DND-41 (cell line): ENCODE results near the gene UGGT2.
"Not testable (repeated sequence)": the region's sequence is repeated elsewhere in the genome, so short reads cannot be mapped to it uniquely, and the experiment has no call there.

Experiments used
- ATAC-seq: fragments of 200-7000 bp; cut with Tn5 transposase; 3 replicates; pipeline ENCODE4 v1.9.1; 2021; ENCODE audit warnings: low read depth; ENCODE audit not compliant: insufficient read depth
- DNase-seq: peaks from one replicate; pipeline ENCODE4 v3.0.0-alpha.2; 2020
- H2AFZ ChIP-seq: 2 replicates; pipeline ENCODE4 v1.6.0; 2012; ENCODE audit warnings: low read depth, low read length
- H3K27ac ChIP-seq: 2 replicates; pipeline ENCODE4 v1.5.1; 2012; ENCODE audit warnings: low read length, inconsistent platforms
- H3K27me3 ChIP-seq: fragments of 200-600 bp; sonication (generic); 2 replicates; pipeline ENCODE4 v1.6.0; 2012; ENCODE audit warnings: low read length, mild to moderate bottlenecking, inconsistent platforms; ENCODE audit not compliant: insufficient read depth, poor library complexity
- H3K36me3 ChIP-seq: 2 replicates; pipeline ENCODE4 v1.5.1; 2012; ENCODE audit warnings: low read length, inconsistent platforms; ENCODE audit not compliant: insufficient read depth
- H3K4me1 ChIP-seq: 2 replicates; pipeline ENCODE4 v1.5.1; 2012; ENCODE audit warnings: mild to moderate bottlenecking, low read length; ENCODE audit not compliant: insufficient read depth
- H3K4me2 ChIP-seq: 2 replicates; pipeline ENCODE4 v1.6.0; 2012; ENCODE audit warnings: mild to moderate bottlenecking, moderate library complexity, low read length, inconsistent platforms; ENCODE audit not compliant: insufficient read depth
- H3K4me3 ChIP-seq, 2 experiments: fragments of 200-600 bp in 1 of 2; shearing (Covaris generic) in 1 of 2; 2 replicates each; pipeline ENCODE4 v1.5.1; 2012 to 2016; ENCODE audit warnings: inconsistent platforms in 2 of 2, low read length in 2 of 2, mild to moderate bottlenecking in 2 of 2, low read depth in 1 of 2, moderate library complexity in 1 of 2
- H3K79me2 ChIP-seq: 2 replicates; pipeline ENCODE4 v1.6.0; 2012; ENCODE audit warnings: low read length, inconsistent platforms; ENCODE audit not compliant: insufficient read depth
- H3K9ac ChIP-seq: 2 replicates; pipeline ENCODE4 v1.6.0; 2012; ENCODE audit warnings: low read depth, mild to moderate bottlenecking, inconsistent platforms, low read length, moderate library complexity
- H3K9me3 ChIP-seq: 2 replicates; pipeline ENCODE4 v1.5.1; 2012; ENCODE audit warnings: low read length, moderate library complexity, mild to moderate bottlenecking, inconsistent platforms; ENCODE audit not compliant: insufficient read depth, severe bottlenecking
- H4K20me1 ChIP-seq: 2 replicates; pipeline ENCODE4 v1.6.0; 2012; ENCODE audit warnings: low read length; ENCODE audit not compliant: insufficient read depth
- EZH2 ChIP-seq: IDR thresholded peaks from 3 replicates; pipeline ENCODE4 v1.6.1; 2012; ENCODE audit warnings: borderline replicate concordance, low read depth, mild to moderate bottlenecking, moderate library complexity, low read length, inconsistent platforms; ENCODE audit not compliant: severe bottlenecking
- TF ChIP-seq, protein P1 (sequence below): IDR thresholded peaks from 2 replicates; pipeline ENCODE4 v1.5.1; 2012; ENCODE audit warnings: borderline replicate concordance, low read length, moderate library complexity, mild to moderate bottlenecking; ENCODE audit not compliant: poor library complexity, severe bottlenecking; ENCODE audit errors: extremely low read depth

The UGGT2 gene

DNA sequence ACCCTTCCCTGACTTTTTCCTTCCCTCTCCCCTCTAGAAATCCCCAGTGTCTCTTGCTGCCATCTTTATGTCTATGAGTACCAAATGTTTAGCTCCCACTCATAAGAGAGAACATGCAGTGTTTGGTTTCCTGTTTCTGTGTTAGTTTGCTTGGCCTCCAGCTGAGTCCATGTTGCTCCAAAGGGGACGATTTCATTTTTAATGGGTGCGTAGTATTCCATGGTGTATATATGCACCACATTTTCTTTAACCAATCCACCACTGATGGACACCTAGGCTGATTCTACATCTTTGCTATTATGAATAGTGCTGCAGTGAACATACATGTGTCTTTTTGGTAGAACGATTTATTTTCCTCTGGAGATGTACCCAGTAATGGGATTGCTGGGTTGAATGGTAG, 123.8 kb downstream of the UGGT2 start:
- TF ChIP-seq EZH2 = no peak
- TF ChIP-seq, protein P1, sequence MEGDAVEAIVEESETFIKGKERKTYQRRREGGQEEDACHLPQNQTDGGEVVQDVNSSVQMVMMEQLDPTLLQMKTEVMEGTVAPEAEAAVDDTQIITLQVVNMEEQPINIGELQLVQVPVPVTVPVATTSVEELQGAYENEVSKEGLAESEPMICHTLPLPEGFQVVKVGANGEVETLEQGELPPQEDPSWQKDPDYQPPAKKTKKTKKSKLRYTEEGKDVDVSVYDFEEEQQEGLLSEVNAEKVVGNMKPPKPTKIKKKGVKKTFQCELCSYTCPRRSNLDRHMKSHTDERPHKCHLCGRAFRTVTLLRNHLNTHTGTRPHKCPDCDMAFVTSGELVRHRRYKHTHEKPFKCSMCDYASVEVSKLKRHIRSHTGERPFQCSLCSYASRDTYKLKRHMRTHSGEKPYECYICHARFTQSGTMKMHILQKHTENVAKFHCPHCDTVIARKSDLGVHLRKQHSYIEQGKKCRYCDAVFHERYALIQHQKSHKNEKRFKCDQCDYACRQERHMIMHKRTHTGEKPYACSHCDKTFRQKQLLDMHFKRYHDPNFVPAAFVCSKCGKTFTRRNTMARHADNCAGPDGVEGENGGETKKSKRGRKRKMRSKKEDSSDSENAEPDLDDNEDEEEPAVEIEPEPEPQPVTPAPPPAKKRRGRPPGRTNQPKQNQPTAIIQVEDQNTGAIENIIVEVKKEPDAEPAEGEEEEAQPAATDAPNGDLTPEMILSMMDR = no peak
- H3K27ac ChIP-seq = no peak overlapping the region
- no peaks in the 10 kb centered on the region for H3K27me3 ChIP-seq
- no peaks in the 10 kb centered on the region for H4K20me1 ChIP-seq
- H3K9me3 ChIP-seq = peaks cover 6% of the 10 kb centered on the region
- H3K4me3 ChIP-seq = no peak overlapping the region
- no peak overlapping the region for H3K4me2 ChIP-seq
- no peak for DNase-seq
- no peaks in the 10 kb centered on the region for H3K36me3 ChIP-seq
- H3K79me2 ChIP-seq = no peaks in the 10 kb centered on the region
- no peak for ATAC-seq
- H3K9ac ChIP-seq = no peak overlapping the region
- H2AFZ ChIP-seq = no peak overlapping the region
- no peaks in the 10 kb centered on the region for H3K4me1 ChIP-seq

DNA sequence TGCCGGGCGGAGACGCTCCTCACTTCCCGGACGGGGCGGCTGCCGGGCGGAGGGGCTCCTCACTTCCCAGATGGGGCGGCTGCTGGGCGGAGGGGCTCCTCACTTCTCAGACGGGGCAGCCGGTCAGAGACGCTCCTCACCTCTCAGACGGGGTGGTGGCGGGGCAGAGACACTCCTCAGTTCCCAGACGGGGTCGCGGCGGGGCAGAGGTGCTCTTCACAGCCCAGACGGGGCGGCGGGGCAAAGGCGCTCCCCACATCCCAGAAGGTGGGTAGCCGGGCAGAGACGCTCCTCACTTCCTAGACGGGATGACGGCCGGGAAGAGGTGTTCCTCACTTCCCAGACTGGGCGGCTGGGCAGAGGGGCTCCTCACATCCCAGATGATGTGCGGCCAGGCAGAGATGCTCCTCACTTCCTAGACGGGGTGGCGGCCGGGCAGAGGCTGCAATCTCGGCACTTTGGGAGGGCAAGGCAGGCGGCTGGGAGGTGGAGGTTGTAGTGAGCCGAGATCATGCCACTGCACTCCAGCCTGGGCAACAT, 124.8 kb downstream of the UGGT2 start:
- not testable (repeated sequence) for DNase-seq, H3K79me2 ChIP-seq, ATAC-seq, H4K20me1 ChIP-seq, H3K9me3 ChIP-seq, H3K4me1 ChIP-seq, H3K4me2 ChIP-seq, H3K27me3 ChIP-seq, H3K4me3 ChIP-seq, H2AFZ ChIP-seq, H3K36me3 ChIP-seq, H3K27ac ChIP-seq, H3K9ac ChIP-seq

DNA sequence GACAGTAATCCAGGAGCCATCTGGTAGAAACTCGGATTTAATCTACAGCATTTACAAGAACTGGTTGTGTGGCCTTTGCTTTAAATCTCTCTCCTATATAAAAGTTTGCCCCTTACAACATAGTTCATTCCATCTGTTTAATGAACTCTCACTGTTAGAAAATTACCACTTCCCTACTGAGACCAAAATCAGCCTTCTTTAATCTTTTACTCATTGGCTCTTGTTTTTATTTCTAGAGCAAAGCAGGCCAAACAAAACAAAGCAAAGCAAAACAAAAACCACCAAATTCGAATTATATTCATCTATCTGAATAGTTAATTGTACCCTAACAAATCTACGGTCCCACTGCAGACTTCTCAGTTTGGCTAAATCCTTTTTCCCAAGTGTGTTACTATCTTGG, 127.0 kb downstream of the UGGT2 start:
- no peaks in the 10 kb centered on the region for H3K4me1 ChIP-seq
- no peaks in the 10 kb centered on the region for H4K20me1 ChIP-seq
- H3K4me3 ChIP-seq = no peak overlapping the region
- peaks cover 6% of the 10 kb centered on the region for H3K9me3 ChIP-seq
- H3K27me3 ChIP-seq = no peaks in the 10 kb centered on the region
- no peak overlapping the region for H3K4me2 ChIP-seq
- no peak overlapping the region for H3K27ac ChIP-seq
- H3K36me3 ChIP-seq = no peaks in the 10 kb centered on the region
- TF ChIP-seq, protein P1 = no peak
- no peak for TF ChIP-seq EZH2
- H2AFZ ChIP-seq = no peak overlapping the region; the same call in 1 of the 2 replicates
- no peak overlapping the region for H3K9ac ChIP-seq
- H3K79me2 ChIP-seq = no peaks in the 10 kb centered on the region
- no peak for ATAC-seq
- no peak for DNase-seq

DNA sequence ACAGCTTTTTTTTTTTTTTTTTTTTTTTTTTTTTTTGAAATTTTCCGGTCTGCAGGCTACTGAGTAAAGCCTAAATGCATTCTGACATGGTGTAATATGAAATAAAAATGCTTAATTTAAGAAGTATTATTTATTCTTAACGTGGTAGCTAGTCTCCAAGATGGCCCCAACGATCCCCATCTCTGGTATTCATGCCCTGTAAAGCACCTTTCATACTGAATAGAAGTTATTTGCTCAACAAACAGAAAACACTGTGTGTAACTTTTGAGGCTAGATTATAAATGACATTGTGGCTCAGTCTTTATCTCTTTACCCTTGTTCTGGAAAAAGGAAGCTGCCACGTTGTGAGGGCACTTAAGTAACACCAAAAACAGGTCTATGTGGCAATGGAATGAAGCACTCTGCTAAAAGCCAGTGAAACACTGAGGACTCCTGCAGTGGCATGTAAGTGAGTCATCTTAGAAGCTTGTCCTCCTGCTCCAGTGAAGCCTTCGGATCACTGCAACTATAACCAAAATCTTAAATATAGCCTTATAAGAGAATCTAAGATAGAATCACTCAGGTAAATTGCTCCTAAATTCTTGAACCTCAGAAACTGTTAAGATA, 128.7 kb downstream of the UGGT2 start:
- no peak overlapping the region for H3K4me2 ChIP-seq
- ATAC-seq = no peak
- no peaks in the 10 kb centered on the region for H3K27me3 ChIP-seq
- H3K27ac ChIP-seq = no peak overlapping the region
- H3K9me3 ChIP-seq = peaks cover 2% of the 10 kb centered on the region
- no peaks in the 10 kb centered on the region for H3K36me3 ChIP-seq
- TF ChIP-seq EZH2 = no peak
- H3K4me3 ChIP-seq = no peak overlapping the region
- no peak for DNase-seq
- H2AFZ ChIP-seq = no peak overlapping the region
- no peaks in the 10 kb centered on the region for H3K4me1 ChIP-seq
- no peaks in the 10 kb centered on the region for H3K79me2 ChIP-seq
- H4K20me1 ChIP-seq = no peaks in the 10 kb centered on the region
- H3K9ac ChIP-seq = no peak overlapping the region
